H1 (cell line): ENCODE results near the gene ZNF30. TPM values are rescaled to one million over a fixed set of nuclear protein-coding genes. Genes with fewer than 3 reads are reported as not detected.

Source experiments
- GTF2F1 ChIP-seq: IDR thresholded peaks from 2 replicates; pipeline ENCODE4 v1.6.1; 2012; ENCODE audit warnings: low read depth, low read length, improper control_type of control experiment, borderline replicate concordance
- POLR2A ChIP-seq, 2 experiments: IDR thresholded peaks; 1 replicate in 1 of 2; 2 replicates in 1 of 2; pipeline ENCODE4 v1.6.1; 2011; ENCODE audit warnings: low read depth in 2 of 2, low read length in 2 of 2, mild to moderate bottlenecking in 2 of 2; ENCODE audit errors: control extremely low read depth in 1 of 2
- RNF2 ChIP-seq: fragments of 200-900, 300-1000 bp; sonication (generic); IDR thresholded peaks from 2 replicates; pipeline ENCODE4 v1.7.1; 2016; ENCODE audit warnings: borderline replicate concordance, low read depth, mild to moderate bottlenecking, antibody characterized with exemption, low read length; ENCODE audit not compliant: poor library complexity, severe bottlenecking; ENCODE audit errors: missing control alignments
- SIN3A ChIP-seq, 2 experiments: IDR thresholded peaks in 1 of 2; conservative IDR thresholded peaks in 1 of 2; 2 replicates each; pipeline ENCODE4 v1.6.1; 2011 to 2012; ENCODE audit warnings: low read length in 2 of 2, improper control_type of control experiment in 1 of 2, low read depth in 1 of 2, mild to moderate bottlenecking in 1 of 2
- ZNF274 ChIP-seq: IDR thresholded peaks from 2 replicates; pipeline ENCODE4 v1.7.0; 2012; ENCODE audit warnings: low read length, borderline replicate concordance; ENCODE audit errors: extremely low read depth
- polyA plus RNA-seq, 7 experiments: library from polyadenylated mRNA; depleted of rRNA in 3 of 7; stranded (reverse) in 5 of 7; unstranded in 2 of 7; fragments of >200 nt in 5 of 7; fragments of 200-250 nt in 2 of 7; gene quantifications; 1 replicate in 5 of 7; 2 replicates in 1 of 7; 4 replicates in 1 of 7; pipeline versions ENCODE4 v1.2.1 to v1.2.3, GENCODE V29; 2011 to 2013; ENCODE audit warnings: missing spikeins in 2 of 7, mixed read lengths in 2 of 7
- total RNA-seq: library from RNA; stranded (reverse); fragmentation: NEBNext Ultra II Directional; extraction: Animal tissue kit (Norgen Biotek cat#: 25700); gene quantifications from 2 replicates; pipeline ENCODE4 v1.2.1, GENCODE V29; 2021
- TF ChIP-seq, protein P1 (sequence below): IDR thresholded peaks from 2 replicates; pipeline ENCODE4 v1.6.1; 2011; ENCODE audit warnings: low read depth, mild to moderate bottlenecking, low read length; ENCODE audit not compliant: insufficient read depth

Gene ZNF30
- total and polyA plus RNA-seq, 2 of the 8 experiments (the other 6 are each of a cell fraction or from before 2014, with no cell fraction given), result 2.0 to 4.7 TPM

DNA sequence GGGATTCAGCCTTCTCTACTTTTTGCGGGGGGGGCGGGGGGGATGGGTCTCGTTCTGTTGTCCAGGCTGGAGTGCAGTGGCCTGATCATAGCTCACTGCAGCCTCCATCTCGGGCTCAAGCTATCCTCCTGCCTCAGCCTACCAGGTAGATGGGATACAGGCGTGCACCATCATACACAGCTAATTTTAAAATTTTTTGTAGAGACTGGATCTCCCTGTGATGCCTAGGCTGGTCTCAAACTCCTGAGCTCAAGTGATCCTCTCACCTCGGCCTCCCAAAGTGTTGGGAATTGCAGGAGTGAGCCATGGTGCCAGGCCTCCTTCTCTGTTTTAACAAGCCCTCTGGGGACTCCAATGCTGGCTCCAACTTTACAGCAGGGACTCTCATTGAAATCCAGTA, 37.9 kb downstream of the ZNF30 start (continued):
- no peak for TF ChIP-seq ZNF274
- no peak for TF ChIP-seq GTF2F1
- no peak for TF ChIP-seq POLR2A (IDR thresholded peaks at IDR 0.05; ENCODE audit: control extremely low read depth in 1 of 2, low read depth in 2 of 2, low read length in 2 of 2)
- TF ChIP-seq RNF2, result no peak
- no peak for TF ChIP-seq SIN3A (conservative IDR thresholded peaks at IDR 0.05 in 1 of 2, IDR thresholded peaks at IDR 0.05 in 1 of 2; ENCODE audit: low read depth in 1 of 2, low read length in 2 of 2)
- TF ChIP-seq, protein P1, sequence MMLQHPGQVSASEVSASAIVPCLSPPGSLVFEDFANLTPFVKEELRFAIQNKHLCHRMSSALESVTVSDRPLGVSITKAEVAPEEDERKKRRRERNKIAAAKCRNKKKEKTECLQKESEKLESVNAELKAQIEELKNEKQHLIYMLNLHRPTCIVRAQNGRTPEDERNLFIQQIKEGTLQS, result no peak
